Subcutaneous adipose tissue (tissue), 4 donors: ENCODE results near the gene KITLG. TPM values are rescaled to one million over a fixed set of nuclear protein-coding genes. Genes with fewer than 3 reads are reported as not detected.

Experiments used
- CTCF ChIP-seq: fragments of 450-650 bp; IDR thresholded peaks from one replicate; pipeline ENCODE4 v1.5.1; 2016; ENCODE audit warnings: low read depth, mild to moderate bottlenecking, control low read depth, antibody characterized with exemption, moderate library complexity
- total RNA-seq, 4 donors: library from RNA; depleted of rRNA; stranded (reverse); fragments of >200 nt; gene quantifications; one replicate each; pipeline ENCODE4 v1.1.0, GENCODE V29; 2016

KITLG gene
- total RNA-seq, 4 donors from 2014 or later, result 14.1 to 24.7 (median 18.8) TPM

- TF ChIP-seq CTCF, result no peak
Measured at GRCh38 chr12:88590851-88591250, 10.6 kb upstream of the KITLG start.

- no peak for TF ChIP-seq CTCF
Measured at GRCh38 chr12:88585077-88585476, 4.8 kb upstream of the KITLG start.

- TF ChIP-seq CTCF, result no peak
Measured at GRCh38 chr12:88579601-88580050, 645 bp downstream of the KITLG start.

GRCh38 chr12:88579161-88579517 lies 1.1 kb downstream of the KITLG start:
- TF ChIP-seq CTCF, result no peak

- no peak for TF ChIP-seq CTCF
Measured at GRCh38 chr12:88578276-88579160, 1.8 kb downstream of the KITLG start.

- TF ChIP-seq CTCF, result no peak
Measured at GRCh38 chr12:88577537-88577936, 2.7 kb downstream of the KITLG start.

GRCh38 chr12:88576866-88577265 lies 3.4 kb downstream of the KITLG start:
- TF ChIP-seq CTCF, result no peak
